GM10248 (cell line): ENCODE measurements around the gene TMEM259.

Source experiments
- CTCF ChIA-PET: fragments of 300-600 bp; sonication (Branson Sonifier 250); formaldehyde crosslinking; extraction: SDS; loops from one replicate; lab custom pipeline; 2021; ENCODE audit warnings: antibody characterized with exemption; lab: Yijun Ruan, JAX
- POLR2A ChIA-PET: fragments of 350-650 bp; sonication (Branson Sonifier 250); formaldehyde crosslinking; extraction: SDS; loops from one replicate; lab custom pipeline; 2020; ENCODE audit warnings: antibody characterized with exemption; lab: Yijun Ruan, JAX
- DNase-seq: peaks from one replicate; pipeline ENCODE4 v3.0.0; 2012; ENCODE audit errors: extremely low spot score
- CTCF ChIP-seq: IDR thresholded peaks from 2 replicates; pipeline ENCODE4 v1.5.1; 2012; ENCODE audit warnings: mild to moderate bottlenecking, low read depth; ENCODE audit errors: extremely low read depth, missing control alignments, control extremely low read depth

Gene TMEM259

DNA sequence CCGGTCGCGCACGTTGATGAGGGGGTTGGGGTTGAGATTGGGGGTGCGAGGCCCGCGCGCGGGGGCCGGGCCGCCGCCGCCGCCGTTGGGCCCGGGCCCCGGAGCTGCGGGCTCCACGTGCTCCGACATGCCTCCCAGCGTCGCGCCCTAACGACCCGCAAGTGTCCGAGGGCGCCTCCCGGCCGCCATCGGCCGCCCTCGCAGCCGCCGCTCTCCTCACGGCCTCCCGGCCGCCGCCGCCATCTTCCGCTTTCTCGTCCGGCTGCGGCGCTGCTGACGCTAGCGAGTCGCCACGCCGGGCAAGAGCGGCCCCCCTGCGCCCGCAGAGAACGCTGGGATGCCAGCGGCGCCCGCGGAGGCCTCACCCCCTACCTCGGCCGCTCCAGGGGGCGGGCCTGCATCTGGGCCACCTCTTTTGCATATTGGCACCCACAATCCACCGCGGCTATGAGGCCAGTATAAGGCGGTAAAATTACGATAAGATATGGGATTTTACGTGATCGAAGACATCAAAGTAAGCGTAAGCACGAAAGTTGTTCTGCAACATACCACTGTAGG lies at the start of gene TMEM259:
TSS of gene TMEM259 (minus strand) at position 256 of the 558 bp plus-strand sequence. CDS start at position 129, 127 bp downstream.
- TF ChIP-seq CTCF = no peak

GRCh38 chr19:1070576-1070930 lies 49.6 kb upstream of the TMEM259 start:
- POLR2A ChIA-PET = interaction anchor here (0.6 kb wide), 1 partner anchor 181 kb away, joined by 5 read pairs; no protein-coding TSS in a partner anchor
- TF ChIP-seq CTCF = no peak
- CTCF ChIA-PET = interaction anchor here (1.4 kb wide), 1 partner anchor 43 kb away, joined by 3 read pairs; no protein-coding TSS in a partner anchor
- no peak for DNase-seq

More for the DNA sequence above, at the start of gene TMEM259:
- DNase-seq = peak; percentile 98
- ChIA-PET CTCF (interaction anchor here (0.8 to 2.4 kb wide), 4 partner anchors 11 to 223 kb away, joined by 3 to 5 read pairs (median 4); no protein-coding TSS in a partner anchor), POLR2A (interaction anchor here (1.0 to 2.3 kb wide), 6 partner anchors 8 to 112 kb away, joined by 3 to 8 read pairs (median 6); partner anchors contain the start of gene ABCA7)

- POLR2A ChIA-PET = no interaction called here
- CTCF ChIA-PET = interaction anchor here (1.1 to 1.4 kb wide), 3 partner anchors 28 to 44 kb away, joined by 3 read pairs; no protein-coding TSS in a partner anchor
- no peak for TF ChIP-seq CTCF
- DNase-seq = peak; percentile 56
These were observed 48.3 kb upstream of the TMEM259 start for GRCh38 chr19:1069009-1069779.

- ChIA-PET CTCF (interaction anchor here (0.8 to 2.3 kb wide), 13 partner anchors 8 to 205 kb away, joined by 3 to 8 read pairs (median 3); partner anchors contain the start of genes ABCA7 and RNU6-2), POLR2A (interaction anchor here (0.6 to 1.0 kb wide), 2 partner anchors 25 to 201 kb away, joined by 3 to 5 read pairs; partner anchors contain the start of gene CIRBP)
- DNase-seq = peak; percentile 47
- TF ChIP-seq CTCF = no peak
These were observed 47.4 kb upstream of the TMEM259 start for GRCh38 chr19:1068009-1069001.

- POLR2A ChIA-PET = interaction anchor here (0.6 to 1.0 kb wide), 6 partner anchors 8 to 202 kb away, joined by 3 to 5 read pairs (median 4); partner anchors contain the start of genes ABCA7 and CIRBP
- TF ChIP-seq CTCF = no peak
These were observed 46.5 kb upstream of the TMEM259 start for GRCh38 chr19:1067341-1067957.

More at GRCh38 chr19:1067341-1067957, 46.5 kb upstream of the TMEM259 start:
- DNase-seq = no peak
- CTCF ChIA-PET = interaction anchor here (0.8 to 3.0 kb wide), 15 partner anchors 9 to 204 kb away, joined by 3 to 15 read pairs (median 4); partner anchors contain the start of genes ABCA7 and RNU6-2
